CD14-positive monocyte (primary cell): ENCODE measurements around the gene KCNK3. TPM values are rescaled to one million over a fixed set of nuclear protein-coding genes. Genes with fewer than 3 reads are reported as not detected.
A peak's percentile ranks its signal among the peaks of the same experiment; 100 is the strongest.
"Not testable (repeated sequence)": the region's sequence is repeated elsewhere in the genome, so short reads cannot be mapped to it uniquely, and the experiment has no call there.

Source experiments
- DNase-seq, 3 donors: peaks; one replicate each; pipeline ENCODE4 v3.0.0-alpha.2; 2011 to 2022
- H2AFZ ChIP-seq: 2 replicates; pipeline ENCODE4 v1.6.0; 2012; ENCODE audit warnings: mild to moderate bottlenecking, low read depth, low read length, inconsistent platforms; ENCODE audit not compliant: insufficient read depth, poor library complexity, severe bottlenecking
- H3K27ac ChIP-seq, 2 donors: 1 replicate in 1 of 2; 2 replicates in 1 of 2; pipeline ENCODE4 v1.5.1; 2012 to 2013; ENCODE audit warnings: low read length in 2 of 2, control low read depth in 1 of 2, inconsistent platforms in 1 of 2, low read depth in 1 of 2, mild to moderate bottlenecking in 1 of 2
- H3K27me3 ChIP-seq, 2 donors: one replicate each; pipeline versions ENCODE4 v1.6.0 to v1.6.1; 2011 to 2013; ENCODE audit warnings: low read length in 2 of 2; ENCODE audit not compliant: control insufficient read depth in 2 of 2, insufficient read depth in 2 of 2
- H3K36me3 ChIP-seq, 2 donors: replicated peaks in 1 of 2; 1 replicate in 1 of 2; 2 replicates in 1 of 2; pipeline versions ENCODE4 v1.5.1 to v1.6.1; 2012 to 2013; ENCODE audit warnings: low read length in 2 of 2, control low read depth in 1 of 2, inconsistent platforms in 1 of 2, mild to moderate bottlenecking in 1 of 2; ENCODE audit not compliant: insufficient read depth in 2 of 2, control insufficient read depth in 1 of 2
- H3K4me1 ChIP-seq, 2 donors: 1 replicate in 1 of 2; 2 replicates in 1 of 2; pipeline versions ENCODE4 v1.5.1 to v1.6.1; 2012 to 2013; ENCODE audit warnings: low read length in 2 of 2, control low read depth in 1 of 2, inconsistent platforms in 1 of 2, mild to moderate bottlenecking in 1 of 2, moderate library complexity in 1 of 2; ENCODE audit not compliant: insufficient read depth in 2 of 2, control insufficient read depth in 1 of 2
- H3K4me2 ChIP-seq: replicated peaks from 2 replicates; pipeline ENCODE3; 2012; ENCODE audit warnings: low read length, moderate library complexity, mild to moderate bottlenecking; ENCODE audit not compliant: poor library complexity, severe bottlenecking; ENCODE audit errors: extremely low read depth
- H3K4me3 ChIP-seq, 3 experiments: fragments of 200-600 bp in 1 of 3; sonication (generic) in 1 of 3; replicated peaks in 1 of 3; 1 replicate in 2 of 3; 2 replicates in 1 of 3; pipeline ENCODE4 v1.5.1; 2011 to 2013; ENCODE audit warnings: low read length in 3 of 3, mild to moderate bottlenecking in 3 of 3, control low read depth in 2 of 3, low read depth in 2 of 3, inconsistent platforms in 1 of 3, moderate library complexity in 1 of 3
- H3K79me2 ChIP-seq: 2 replicates; pipeline ENCODE4 v1.6.0; 2012; ENCODE audit warnings: mild to moderate bottlenecking, control low read depth, inconsistent platforms, low read length, moderate library complexity; ENCODE audit not compliant: insufficient read depth
- H3K9ac ChIP-seq: 2 replicates; pipeline ENCODE4 v1.6.0; 2017; ENCODE audit warnings: low read length, mild to moderate bottlenecking; ENCODE audit not compliant: insufficient read depth, poor library complexity, severe bottlenecking
- H3K9me3 ChIP-seq, 2 donors: replicated peaks in 1 of 2; 1 replicate in 1 of 2; 2 replicates in 1 of 2; pipeline versions ENCODE4 v1.5.1 to v1.6.1; 2012 to 2013; ENCODE audit warnings: low read length in 2 of 2, control low read depth in 1 of 2; ENCODE audit not compliant: control insufficient read depth in 1 of 2, insufficient read depth in 1 of 2
- H4K20me1 ChIP-seq: 2 replicates; pipeline ENCODE4 v1.6.0; 2012; ENCODE audit warnings: mild to moderate bottlenecking, low read length, control low read depth, moderate library complexity; ENCODE audit not compliant: insufficient read depth
- H3K27ac Mint-ChIP-seq, 7 donors: one replicate each; pipeline ENCODE4 v1.8.0; 2020; ENCODE audit warnings: mild to moderate bottlenecking in 7 of 7, mixed read lengths in 7 of 7, moderate library complexity in 6 of 7, inconsistent platforms in 2 of 7
- H3K27me3 Mint-ChIP-seq, 3 donors: one replicate each; pipeline ENCODE4 v1.8.0; 2021 to 2022; ENCODE audit warnings: low read depth in 3 of 3, mild to moderate bottlenecking in 3 of 3, mixed read lengths in 3 of 3, moderate library complexity in 3 of 3, inconsistent platforms in 1 of 3
- H3K36me3 Mint-ChIP-seq, 2 donors: one replicate each; pipeline ENCODE4 v1.8.0; 2020; ENCODE audit warnings: mixed read lengths in 2 of 2, inconsistent platforms in 1 of 2, mild to moderate bottlenecking in 1 of 2
- H3K4me1 Mint-ChIP-seq: one replicate; pipeline ENCODE4 v1.8.0; 2020; ENCODE audit warnings: mild to moderate bottlenecking, mixed read lengths
- H3K4me3 Mint-ChIP-seq, 2 donors: one replicate each; pipeline ENCODE4 v1.8.0; 2020; ENCODE audit warnings: mild to moderate bottlenecking in 2 of 2, mixed read lengths in 2 of 2, moderate library complexity in 1 of 2
- H3K9me3 Mint-ChIP-seq, 7 donors: one replicate each; pipeline ENCODE4 v1.8.0; 2020 to 2022; ENCODE audit warnings: mixed read lengths in 7 of 7, mild to moderate bottlenecking in 6 of 7, moderate library complexity in 6 of 7, inconsistent platforms in 2 of 7
- CTCF ChIP-seq: fragments of 200-600 bp; IDR thresholded peaks from one replicate; pipeline ENCODE4 v1.8.0; 2022; ENCODE audit warnings: antibody characterized with exemption, mild to moderate bottlenecking
- WGBS: methylation state at CpG from one replicate; pipeline ENCODE4 v1.1.5; 2013; ENCODE audit warnings: missing lambda C conversion rate; ENCODE audit not compliant: insufficient coverage; 5-methylcytosine and 5-hydroxymethylcytosine counted together
- intact Hi-C, 2 donors: fragments of 100-400 bp; cut with micrococcal nuclease; formaldehyde crosslinking; loops; one replicate each; pipeline versions ENCODE4 v1.15.0 to v1.15.1; 2023
- polyA plus RNA-seq, 3 donors: library from polyadenylated mRNA; depleted of rRNA in 1 of 3; unstranded in 2 of 3; stranded (reverse) in 1 of 3; fragments of 300-500 nt in 2 of 3; fragments of >200 nt in 1 of 3; fragmentation: Illumina TruSeq in 2 of 3; gene quantifications; 1 replicate in 2 of 3; 2 replicates in 1 of 3; pipeline ENCODE4 v1.2.3, GENCODE V29; 2012 to 2021

KCNK3 gene
- polyA plus RNA-seq, 3 donors: not detected

- intact Hi-C loops: no loop called here
- no peak for TF ChIP-seq CTCF
These were observed 54.4 kb downstream of the KCNK3 start for GRCh38 chr2:26746934-26747333.

GRCh38 chr2:26749787-26750420 is 57.4 kb downstream of the KCNK3 start:
- DNase-seq, H3K4me3 Mint-ChIP-seq, H3K4me1 ChIP-seq, H3K36me3 Mint-ChIP-seq, H3K27me3 ChIP-seq, H3K27ac ChIP-seq, H3K4me3 ChIP-seq, intact Hi-C loops, H3K4me1 Mint-ChIP-seq, H3K9me3 ChIP-seq, H3K9ac ChIP-seq, H3K4me2 ChIP-seq, H3K36me3 ChIP-seq, H3K79me2 ChIP-seq, H2AFZ ChIP-seq, H3K27me3 Mint-ChIP-seq, H3K9me3 Mint-ChIP-seq, H4K20me1 ChIP-seq: not testable (repeated sequence)
- WGBS: no CpG with 5 or more reads among the region's 8 CpGs
- H3K27ac Mint-ChIP-seq: peak overlapping the region in 1 of 7 donors; percentile 68

More at GRCh38 chr2:26746934-26747333, 54.4 kb downstream of the KCNK3 start:
- Histone ChIP-seq H3K36me3 (no peaks in the 10 kb centered on the region), H3K4me1 (no peaks in the 10 kb centered on the region), H2AFZ (no peak overlapping the region), H3K27me3 (no peaks in the 10 kb centered on the region), H4K20me1 (no peaks in the 10 kb centered on the region), H3K4me3 (no peak overlapping the region), H3K79me2 (no peaks in the 10 kb centered on the region), H3K9me3 (no peaks in the 10 kb centered on the region), H3K9ac (no peak overlapping the region), H3K27ac (no peak overlapping the region), H3K4me2 (no peak overlapping the region)
- peaks cover 0 to 5% (median 0%) of the 10 kb centered on the region in 3 donors for H3K27me3 Mint-ChIP-seq
- WGBS: 57% methylated on average over 1 of the region's 3 CpGs
- DNase-seq: no peak
- H3K36me3 Mint-ChIP-seq: no peaks in the 10 kb centered on the region
- peaks cover 4% of the 10 kb centered on the region for H3K4me1 Mint-ChIP-seq
- no peak overlapping the region for H3K4me3 Mint-ChIP-seq
- H3K27ac Mint-ChIP-seq: no peak overlapping the region
- no peaks in the 10 kb centered on the region for H3K9me3 Mint-ChIP-seq

DNA sequence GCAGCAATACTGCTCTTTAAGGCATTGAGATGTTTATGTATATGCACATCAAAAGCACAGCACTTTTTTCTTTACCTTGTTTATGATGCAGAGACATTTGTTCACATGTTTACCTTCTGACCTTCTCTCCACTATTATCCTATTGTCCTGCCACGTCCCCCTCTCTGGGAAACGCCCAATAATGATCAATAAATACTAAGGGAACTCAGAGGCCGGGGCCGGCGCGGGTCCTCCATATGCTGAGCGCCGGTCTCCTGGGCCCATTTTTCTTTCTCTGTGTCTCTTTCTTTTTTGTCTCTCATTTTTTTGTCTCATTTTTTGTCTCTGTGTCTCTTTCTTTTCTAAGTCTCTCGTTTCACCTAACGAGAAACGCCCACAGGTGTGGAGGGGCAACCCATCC is 57.9 kb downstream of the KCNK3 start:
- H3K9me3 Mint-ChIP-seq, H3K27ac ChIP-seq, H3K9ac ChIP-seq, H4K20me1 ChIP-seq, H3K36me3 ChIP-seq, H3K4me1 ChIP-seq, H3K79me2 ChIP-seq, H3K36me3 Mint-ChIP-seq, H3K4me3 ChIP-seq, H2AFZ ChIP-seq, H3K4me1 Mint-ChIP-seq, H3K27me3 ChIP-seq, intact Hi-C loops, DNase-seq, H3K4me3 Mint-ChIP-seq, H3K27me3 Mint-ChIP-seq, H3K4me2 ChIP-seq, H3K9me3 ChIP-seq: not testable (repeated sequence)
- WGBS: 53% methylated on average over 2 of the region's 11 CpGs
- peak overlapping the region in 1 of 7 donors; percentile 20 for H3K27ac Mint-ChIP-seq
